GM23248 (cell line): ENCODE data around the gene ERBB4.

Experiments
- EZH2 ChIP-seq: fragments of 200-600 bp; sonication (generic); IDR thresholded peaks from 2 replicates; pipeline ENCODE4 v1.6.1; 2018; ENCODE audit warnings: antibody characterized with exemption, mild to moderate bottlenecking; ENCODE audit not compliant: insufficient read depth, poor library complexity, severe bottlenecking
- EZH2phosphoT487 ChIP-seq: fragments of 200-600 bp; sonication (generic); IDR thresholded peaks from 2 replicates; pipeline ENCODE4 v1.6.1; 2018; ENCODE audit warnings: antibody characterized with exemption, moderate library complexity, mild to moderate bottlenecking, low read depth; ENCODE audit not compliant: insufficient read depth

GRCh38 chr2:211599146-211599545 is 939.5 kb downstream of the ERBB4 start:
- TF ChIP-seq EZH2 (no peak), EZH2phosphoT487 (no peak)
